Adrenal gland (tissue), 5 donors: ENCODE measurements around the gene NSL1.

ENCODE experiments used
- POLR2A ChIP-seq, 2 donors: fragments of 450-650 bp; IDR thresholded peaks; one replicate each; pipeline ENCODE4 v1.6.1; 2017; ENCODE audit warnings: antibody characterized with exemption in 2 of 2, mild to moderate bottlenecking in 2 of 2, moderate library complexity in 1 of 2
- TF ChIP-seq, protein P1 (sequence below), 6 experiments: fragments of 450-650 bp in 4 of 6; fragments of 200-600 bp in 2 of 6; sonication (generic) in 1 of 6; IDR thresholded peaks; 1 replicate in 5 of 6; 2 replicates in 1 of 6; pipeline versions ENCODE4 v1.5.1 to v1.8.0; 2016 to 2021; ENCODE audit warnings: antibody characterized with exemption in 6 of 6, mild to moderate bottlenecking in 2 of 6, moderate library complexity in 1 of 6
- donor health status: DM: no; HTN: no; CAD: no.

DNA sequence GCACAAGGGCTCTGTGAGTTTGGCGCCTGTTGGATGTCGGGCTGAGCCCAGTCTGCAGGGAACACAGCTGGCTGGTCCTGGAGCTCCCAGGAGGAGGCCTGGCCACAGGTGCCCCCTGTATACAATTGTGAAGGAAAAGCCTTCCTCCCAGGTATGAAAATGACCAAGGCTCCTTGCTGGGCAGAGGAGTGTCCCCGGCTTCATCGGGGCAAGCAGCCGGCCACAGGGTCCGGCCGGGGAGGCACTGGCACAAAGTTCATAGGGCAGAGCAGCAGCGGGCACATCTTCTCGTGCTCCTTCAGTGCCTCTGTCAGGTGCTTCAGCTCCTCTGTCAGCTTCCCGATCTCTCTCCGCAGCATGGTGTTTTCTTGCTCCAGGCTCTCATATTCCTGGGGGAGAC is 105.0 kb downstream of the NSL1 start:
- TF ChIP-seq, protein P1, sequence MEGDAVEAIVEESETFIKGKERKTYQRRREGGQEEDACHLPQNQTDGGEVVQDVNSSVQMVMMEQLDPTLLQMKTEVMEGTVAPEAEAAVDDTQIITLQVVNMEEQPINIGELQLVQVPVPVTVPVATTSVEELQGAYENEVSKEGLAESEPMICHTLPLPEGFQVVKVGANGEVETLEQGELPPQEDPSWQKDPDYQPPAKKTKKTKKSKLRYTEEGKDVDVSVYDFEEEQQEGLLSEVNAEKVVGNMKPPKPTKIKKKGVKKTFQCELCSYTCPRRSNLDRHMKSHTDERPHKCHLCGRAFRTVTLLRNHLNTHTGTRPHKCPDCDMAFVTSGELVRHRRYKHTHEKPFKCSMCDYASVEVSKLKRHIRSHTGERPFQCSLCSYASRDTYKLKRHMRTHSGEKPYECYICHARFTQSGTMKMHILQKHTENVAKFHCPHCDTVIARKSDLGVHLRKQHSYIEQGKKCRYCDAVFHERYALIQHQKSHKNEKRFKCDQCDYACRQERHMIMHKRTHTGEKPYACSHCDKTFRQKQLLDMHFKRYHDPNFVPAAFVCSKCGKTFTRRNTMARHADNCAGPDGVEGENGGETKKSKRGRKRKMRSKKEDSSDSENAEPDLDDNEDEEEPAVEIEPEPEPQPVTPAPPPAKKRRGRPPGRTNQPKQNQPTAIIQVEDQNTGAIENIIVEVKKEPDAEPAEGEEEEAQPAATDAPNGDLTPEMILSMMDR (IDR thresholded peaks at IDR 0.05) = no peak
- no peak for TF ChIP-seq POLR2A (IDR thresholded peaks at IDR 0.05)
